PC-9 (cell line): ENCODE data around the gene PNPLA2.

Experiments
- CTCF ChIP-seq: fragments of 200-600 bp; sonication (generic); conservative IDR thresholded peaks from 2 replicates; pipeline ENCODE4 v1.6.1; 2017; ENCODE audit warnings: mixed run types, antibody characterized with exemption, mild to moderate bottlenecking, moderate library complexity
- EZH2 ChIP-seq: fragments of 200-600 bp; sonication (generic); IDR thresholded peaks from 2 replicates; pipeline ENCODE4 v1.8.0; 2017; ENCODE audit warnings: antibody characterized with exemption, low read depth

GRCh38 chr11:862696-863022, 43.9 kb downstream of the PNPLA2 start:
- TF ChIP-seq CTCF (no peak), EZH2 (no peak)
